Ramos (cell line): ENCODE data around the gene ZNF423.

Experiments
- in situ Hi-C: fragments of 300-500 bp; cut with MboI; formaldehyde crosslinking; loops from one replicate; pipeline ENCODE4 v1.14.3; 2022; ENCODE audit warnings: low sequenced_read_pairs; ENCODE audit not compliant: unreplicated experiment

The ZNF423 gene

GRCh38 chr16:49463529-49463928 lies 392.4 kb downstream of the ZNF423 start:
- in situ Hi-C loops = no loop called here

- in situ Hi-C loops = no loop called here
Measured at GRCh38 chr16:49462989-49463371, 392.9 kb downstream of the ZNF423 start.

- in situ Hi-C loops = no loop called here
Measured at GRCh38 chr16:49462362-49462988, 393.4 kb downstream of the ZNF423 start.

GRCh38 chr16:49461517-49461951 lies 394.4 kb downstream of the ZNF423 start:
- in situ Hi-C loops = no loop called here

GRCh38 chr16:49460786-49461470 lies 395.0 kb downstream of the ZNF423 start:
- in situ Hi-C loops = no loop called here

- in situ Hi-C loops = no loop called here
Measured at GRCh38 chr16:49459953-49460735, 395.8 kb downstream of the ZNF423 start.

GRCh38 chr16:49458656-49459445 lies 397.1 kb downstream of the ZNF423 start:
- in situ Hi-C loops = no loop called here

- in situ Hi-C loops = no loop called here
Measured at GRCh38 chr16:49458243-49458642, 397.7 kb downstream of the ZNF423 start.

GRCh38 chr16:49457196-49457595 lies 398.7 kb downstream of the ZNF423 start:
- in situ Hi-C loops = no loop called here

- in situ Hi-C loops = no loop called here
Measured at GRCh38 chr16:49456763-49457162, 399.1 kb downstream of the ZNF423 start.

GRCh38 chr16:49455991-49456745 lies 399.7 kb downstream of the ZNF423 start:
- in situ Hi-C loops = no loop called here

- in situ Hi-C loops = no loop called here
Measured at GRCh38 chr16:49455181-49455990, 400.5 kb downstream of the ZNF423 start.

- in situ Hi-C loops = no loop called here
Measured at GRCh38 chr16:49454426-49455180, 401.3 kb downstream of the ZNF423 start.

- in situ Hi-C loops = no loop called here
Measured at GRCh38 chr16:49453983-49454382, 401.9 kb downstream of the ZNF423 start.

- in situ Hi-C loops = no loop called here
Measured at GRCh38 chr16:49453021-49453420, 402.9 kb downstream of the ZNF423 start.

- in situ Hi-C loops = no loop called here
Measured at GRCh38 chr16:49452578-49452977, 403.3 kb downstream of the ZNF423 start.

GRCh38 chr16:49452108-49452507 lies 403.8 kb downstream of the ZNF423 start:
- in situ Hi-C loops = no loop called here

GRCh38 chr16:49446805-49447204 lies 409.1 kb downstream of the ZNF423 start:
- in situ Hi-C loops = no loop called here
